Stimulated activated CD4-positive, alpha-beta T cell treated with anti-CD3 and anti-CD28 coated beads, Interleukin-2, amount 100 ng/mL, for 24 hours (primary cell): ENCODE data around the gene MEN1.

Source experiments
- DNase-seq, 2 donors: peaks; one replicate each; pipeline ENCODE4 v3.0.0-alpha.2; 2020

Gene MEN1

GRCh38 chr11:64801158-64801464 is 9.2 kb downstream of the MEN1 start:
- no peak for DNase-seq

- no peak for DNase-seq
Measured at GRCh38 chr11:64800303-64801157, 9.8 kb downstream of the MEN1 start.

GRCh38 chr11:64799623-64800302 is 10.6 kb downstream of the MEN1 start:
- DNase-seq = no peak

GRCh38 chr11:64799256-64799622 is 11.1 kb downstream of the MEN1 start:
- DNase-seq = no peak

GRCh38 chr11:64796757-64797541 is 13.4 kb downstream of the MEN1 start:
- no peak for DNase-seq

GRCh38 chr11:64796047-64796756 is 14.1 kb downstream of the MEN1 start:
- DNase-seq = no peak

- DNase-seq = no peak
Measured at GRCh38 chr11:64794526-64794925, 15.8 kb downstream of the MEN1 start.

- no peak for DNase-seq
Measured at GRCh38 chr11:64793271-64794160, 16.8 kb downstream of the MEN1 start.

GRCh38 chr11:64792482-64792881 is 17.9 kb downstream of the MEN1 start:
- no peak for DNase-seq

- DNase-seq = no peak
Measured at GRCh38 chr11:64791781-64792291, 18.5 kb downstream of the MEN1 start.

GRCh38 chr11:64790205-64791095 is 19.9 kb downstream of the MEN1 start:
- no peak for DNase-seq

- no peak for DNase-seq
Measured at GRCh38 chr11:64789331-64790204, 20.8 kb downstream of the MEN1 start.

GRCh38 chr11:64788321-64789215 is 21.8 kb downstream of the MEN1 start:
- DNase-seq = no peak

- peak; percentile 67 to 68 for DNase-seq
Measured at GRCh38 chr11:64787526-64788320, 22.6 kb downstream of the MEN1 start.

GRCh38 chr11:64786308-64786707 is 24.0 kb downstream of the MEN1 start:
- DNase-seq = no peak

GRCh38 chr11:64784813-64785581 is 25.4 kb downstream of the MEN1 start:
- no peak for DNase-seq
